ENCODE results near the gene BCKDK. TPM values are rescaled to one million over a fixed set of nuclear protein-coding genes. Genes with fewer than 3 reads are reported as not detected.

BCKDK gene
- total RNA-seq, 1 experiment from 2014 or later, result 47.7 TPM

GRCh38 chr16:31108794-31109558 is 790 bp downstream of the BCKDK start:
- no peak for ATAC-seq
- Histone ChIP-seq H3K9me2 (replicated peaks; ENCODE audit: low read length) (no peaks in the 10 kb centered on the region), H3K9ac (ENCODE audit: low read length) (peak overlapping the region; percentile 86), H3K27ac (ENCODE audit: low read length) (no peak overlapping the region), H3K9me3 (ENCODE audit: low read length) (no peaks in the 10 kb centered on the region), H3K36me3 (ENCODE audit: low read depth, low read length) (peaks cover 9% of the 10 kb centered on the region; the same call in 1 of the 2 replicates), H3F3A (ENCODE audit: low read length, unreplicated experiment) (no peaks in the 10 kb centered on the region), H3K79me2 (ENCODE audit: low read length) (peaks cover 15% of the 10 kb centered on the region), H3K4me3 (ENCODE audit: low read length) (peak overlapping the region; percentile 86), H4K20me1 (ENCODE audit: low read length) (no peaks in the 10 kb centered on the region), H3K4me2 (ENCODE audit: low read length) (peak overlapping the region; percentile 88), H2AFZ (ENCODE audit: low read length) (peak overlapping the region; percentile 93; the same call in 1 of the 2 replicates), H3K27me3 (ENCODE audit: low read length) (no peaks in the 10 kb centered on the region), H3K4me1 (ENCODE audit: insufficient read depth, low read length) (peaks cover 23% of the 10 kb centered on the region)
- DNase-seq, result no peak
- TSS peak; percentile 37 for BruUV-seq (replicated peaks)
- intact Hi-C loops (cut with micrococcal nuclease), result no loop called here
- CTCF ChIA-PET, result no interaction called here
- POLR2A ChIA-PET (ENCODE audit: unreplicated experiment), result no interaction called here
- no peak for TF ChIP-seq EZH2phosphoT487 (IDR thresholded peaks at IDR 0.05; ENCODE audit: borderline replicate concordance, low read length)
- no peak for TF ChIP-seq EZH2 (IDR thresholded peaks at IDR 0.05; ENCODE audit: low read length, unreplicated experiment)

GRCh38 chr16:31109622-31110021 is 1.4 kb downstream of the BCKDK start:
- POLR2A ChIA-PET (ENCODE audit: unreplicated experiment), result no interaction called here
- peak overlapping the region; percentile 88; the same call in 1 of the 2 replicates for H3K4me2 ChIP-seq (ENCODE audit: low read length)
- H3K36me3 ChIP-seq (ENCODE audit: low read depth, low read length), result peaks cover 9% of the 10 kb centered on the region; the same call in 1 of the 2 replicates
- TF ChIP-seq EZH2phosphoT487 (IDR thresholded peaks at IDR 0.05; ENCODE audit: borderline replicate concordance, low read length) (no peak), EZH2 (IDR thresholded peaks at IDR 0.05; ENCODE audit: low read length, unreplicated experiment) (no peak), CTCF (conservative IDR thresholded peaks at IDR 0.05; ENCODE audit: low read depth, low read length) (no peak)
- H4K20me1 ChIP-seq (ENCODE audit: low read length), result no peaks in the 10 kb centered on the region
- H3K27ac ChIP-seq (ENCODE audit: low read length), result no peak overlapping the region
- H3K79me2 ChIP-seq (ENCODE audit: low read length), result peaks cover 15% of the 10 kb centered on the region
- no peaks in the 10 kb centered on the region for H3K27me3 ChIP-seq (ENCODE audit: low read length)
- intact Hi-C loops (cut with micrococcal nuclease), result no loop called here
- no peak overlapping the region for H3K4me3 ChIP-seq (ENCODE audit: low read length)
- no peak overlapping the region for H3K9ac ChIP-seq (ENCODE audit: low read length)
- peaks cover 23% of the 10 kb centered on the region for H3K4me1 ChIP-seq (ENCODE audit: insufficient read depth, low read length)
- H3K9me2 ChIP-seq (replicated peaks; ENCODE audit: low read length), result no peaks in the 10 kb centered on the region
- no peak for ATAC-seq
- BruUV-seq (replicated peaks), result no TSS peak
- DNase-seq, result no peak
- no peak overlapping the region for H2AFZ ChIP-seq (ENCODE audit: low read length)
- H3K9me3 ChIP-seq (ENCODE audit: low read length), result no peaks in the 10 kb centered on the region
- no peaks in the 10 kb centered on the region for H3F3A ChIP-seq (ENCODE audit: low read length, unreplicated experiment)
- CTCF ChIA-PET, result no interaction called here

GRCh38 chr16:31110106-31111034 is 2.2 kb downstream of the BCKDK start:
- Histone ChIP-seq H3K36me3 (ENCODE audit: low read depth, low read length) (peaks cover 9% of the 10 kb centered on the region; the same call in 1 of the 2 replicates), H3K27me3 (ENCODE audit: low read length) (no peaks in the 10 kb centered on the region), H3K79me2 (ENCODE audit: low read length) (peaks cover 15% of the 10 kb centered on the region), H3K9ac (ENCODE audit: low read length) (no peak overlapping the region), H3K27ac (ENCODE audit: low read length) (no peak overlapping the region), H3K4me2 (ENCODE audit: low read length) (no peak overlapping the region), H4K20me1 (ENCODE audit: low read length) (no peaks in the 10 kb centered on the region), H3K4me3 (ENCODE audit: low read length) (no peak overlapping the region), H3F3A (ENCODE audit: low read length, unreplicated experiment) (no peaks in the 10 kb centered on the region), H3K4me1 (ENCODE audit: insufficient read depth, low read length) (peaks cover 23% of the 10 kb centered on the region), H3K9me2 (replicated peaks; ENCODE audit: low read length) (no peaks in the 10 kb centered on the region), H2AFZ (ENCODE audit: low read length) (no peak overlapping the region), H3K9me3 (ENCODE audit: low read length) (no peaks in the 10 kb centered on the region)
- POLR2A ChIA-PET (ENCODE audit: unreplicated experiment), result no interaction called here
- intact Hi-C loops (cut with micrococcal nuclease), result no loop called here
- ATAC-seq, result no peak
- DNase-seq, result peak; percentile 41
- TF ChIP-seq EZH2phosphoT487 (IDR thresholded peaks at IDR 0.05; ENCODE audit: borderline replicate concordance, low read length) (no peak), CTCF (conservative IDR thresholded peaks at IDR 0.05; ENCODE audit: low read depth, low read length) (no peak), EZH2 (IDR thresholded peaks at IDR 0.05; ENCODE audit: low read length, unreplicated experiment) (no peak)
- BruUV-seq (replicated peaks), result no TSS peak
- CTCF ChIA-PET, result no interaction called here
